Left ventricle myocardium superior (tissue), 1 donor: ENCODE results near the gene NEK7. TPM values are rescaled to one million over a fixed set of nuclear protein-coding genes. Genes with fewer than 3 reads are reported as not detected.

Experiments
- ATAC-seq: fragments of 200-7000 bp; cut with Tn5 transposase; one replicate; pipeline ENCODE4 v1.9.1; 2020; ENCODE audit warnings: mild to moderate bottlenecking, moderate library complexity
- DNase-seq: peaks from one replicate; pipeline ENCODE4 v3.0.0-alpha.2; 2020
- intact Hi-C: fragments of 100-400 bp; cut with micrococcal nuclease; formaldehyde crosslinking; loops from one replicate; pipeline ENCODE4 v1.11.0; 2022
- total RNA-seq: library from RNA; stranded (reverse); fragmentation: NEBNext Ultra II Directional; extraction: Animal tissue kit (Norgen Biotek cat#: 25700); gene quantifications from one replicate; pipeline ENCODE4 v1.2.1, GENCODE V29; 2021
- donor health status: DM: no; HTN: yes; CAD: no; lungs with severe emphysema.

NEK7 gene
- total RNA-seq, 1 donor from 2014 or later = 215 TPM

DNA sequence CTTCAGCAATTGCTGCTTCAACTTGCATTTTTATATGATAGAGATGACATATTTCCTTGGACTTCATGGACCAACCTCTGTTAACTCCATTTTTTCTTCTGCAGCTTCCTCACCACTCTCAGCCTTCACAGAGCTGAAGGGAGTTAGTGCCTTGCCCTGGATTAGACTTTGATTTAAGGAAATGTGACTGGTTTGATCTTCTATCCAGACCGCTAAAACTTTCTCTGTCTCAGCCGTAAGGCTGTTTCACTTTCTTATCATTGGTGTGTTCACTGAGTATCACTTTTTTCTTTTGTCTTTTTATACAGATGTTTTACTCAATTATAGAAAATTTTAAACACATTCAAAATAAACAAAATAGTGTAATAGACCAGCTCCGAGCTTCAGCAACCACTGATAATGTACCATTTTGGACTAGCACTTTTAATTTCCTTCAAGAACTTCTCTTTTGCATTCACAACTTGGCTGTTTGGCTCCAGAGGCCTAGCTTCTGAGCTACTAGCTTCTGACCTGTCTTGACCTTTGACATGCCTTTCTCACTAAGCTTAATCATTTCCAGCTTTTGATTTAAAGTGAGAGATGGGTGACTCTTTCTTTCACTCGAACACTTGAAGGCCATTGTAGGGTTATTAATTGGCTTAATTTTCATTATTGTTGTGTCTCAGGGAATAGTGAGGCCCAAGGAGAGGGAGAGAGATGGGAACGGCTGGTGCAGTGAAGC lies 9.3 kb downstream of the NEK7 start:
- no peak for ATAC-seq
- intact Hi-C loops = loop anchor here (10.0 kb wide), 1 partner anchor 99 kb away; no protein-coding TSS in a partner anchor
- DNase-seq = no peak

DNA sequence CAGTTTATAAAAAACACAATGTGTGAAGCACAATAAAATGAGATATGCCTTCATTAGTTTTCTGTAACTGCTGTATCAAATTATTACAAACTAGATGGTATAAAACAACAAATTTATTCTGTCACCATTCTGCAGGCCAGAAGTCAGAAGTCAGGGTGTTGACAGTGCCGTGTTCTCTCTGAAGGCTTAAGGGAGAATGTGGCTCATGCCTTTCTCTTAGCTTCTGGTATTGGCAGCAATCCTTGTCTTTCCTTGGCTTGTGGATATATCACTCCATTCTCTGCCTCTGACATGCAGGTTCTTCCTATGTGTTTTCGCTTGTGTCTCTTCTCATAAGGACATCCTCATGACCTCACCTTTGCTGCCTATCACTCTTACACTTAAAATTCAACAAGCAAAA lies 10.1 kb downstream of the NEK7 start:
- ATAC-seq (peak; percentile 78), DNase-seq (no peak)
- intact Hi-C loops = loop anchor here (10.0 kb wide), 1 partner anchor 98 kb away; no protein-coding TSS in a partner anchor

DNA sequence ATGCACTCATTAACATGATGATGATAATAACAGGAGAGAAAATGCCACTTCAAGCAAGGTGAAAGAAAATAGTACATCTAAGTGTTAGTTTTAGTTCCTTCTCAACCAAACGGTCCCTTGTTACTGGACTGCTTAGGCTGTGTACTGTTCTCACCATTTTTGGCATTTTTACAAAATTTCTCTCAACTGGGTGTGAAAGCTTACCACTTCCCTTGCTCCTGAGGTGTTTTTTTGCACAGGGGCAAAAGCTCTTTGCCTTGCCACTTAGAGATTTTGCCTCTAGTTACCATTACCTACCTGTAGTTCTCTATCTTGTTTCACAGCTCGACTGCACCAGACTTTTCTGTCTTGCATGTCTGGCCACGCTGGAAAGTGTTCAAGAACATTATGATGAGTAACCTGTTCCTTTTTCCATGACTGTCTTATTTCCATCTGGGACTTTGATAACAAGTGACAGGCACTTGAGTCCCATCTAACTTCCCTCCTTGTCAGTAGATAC lies 10.7 kb downstream of the NEK7 start:
- DNase-seq (no peak), ATAC-seq (peak; percentile 84)
- intact Hi-C loops = loop anchor here (10.0 kb wide), 1 partner anchor 97 kb away; no protein-coding TSS in a partner anchor

DNA sequence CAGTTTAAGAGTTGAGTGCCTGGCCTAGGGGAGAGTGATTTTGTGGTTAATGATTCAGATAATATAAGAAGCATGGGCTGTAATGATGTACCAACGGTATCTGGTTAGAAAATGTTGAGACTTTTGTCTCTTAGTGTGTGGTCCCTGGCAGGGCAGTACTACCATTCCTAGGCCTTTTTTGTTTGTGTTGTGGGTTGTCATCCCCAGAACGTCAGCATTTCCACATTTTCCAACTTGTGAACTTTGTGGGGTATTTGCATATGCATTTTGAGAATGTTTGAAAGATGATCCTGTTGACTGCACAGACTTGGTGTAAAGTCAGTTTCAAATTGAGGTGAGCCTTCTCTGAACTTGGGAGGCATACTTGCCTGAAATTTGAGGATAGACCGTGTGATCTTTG lies 11.4 kb downstream of the NEK7 start:
- DNase-seq (no peak), ATAC-seq (peak; percentile 20)
- intact Hi-C loops = loop anchor here (10.0 kb wide), 1 partner anchor 97 kb away; no protein-coding TSS in a partner anchor

DNA sequence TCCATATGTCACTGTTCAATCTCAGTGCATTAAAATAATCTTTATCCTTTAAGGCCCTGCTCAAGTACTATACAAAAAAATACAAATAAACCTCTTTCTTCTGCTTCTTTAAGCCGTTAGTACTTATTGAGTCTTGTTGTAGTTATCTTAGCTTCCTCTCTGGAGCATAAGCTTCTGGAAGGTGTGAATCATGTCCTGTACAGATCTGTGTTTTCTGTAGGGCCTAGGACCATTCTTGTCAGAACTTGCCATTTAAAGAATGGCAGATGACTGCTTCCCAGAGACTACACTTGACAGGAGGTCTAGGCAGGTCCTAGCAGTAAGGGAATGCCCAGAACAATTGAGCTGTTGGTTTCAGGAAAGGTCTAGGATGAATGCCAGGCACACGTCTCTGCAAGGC lies 12.9 kb downstream of the NEK7 start:
- DNase-seq (no peak), ATAC-seq (peak; percentile 8)
- intact Hi-C loops = loop anchor here (10.0 kb wide), 1 partner anchor 95 kb away; no protein-coding TSS in a partner anchor

DNA sequence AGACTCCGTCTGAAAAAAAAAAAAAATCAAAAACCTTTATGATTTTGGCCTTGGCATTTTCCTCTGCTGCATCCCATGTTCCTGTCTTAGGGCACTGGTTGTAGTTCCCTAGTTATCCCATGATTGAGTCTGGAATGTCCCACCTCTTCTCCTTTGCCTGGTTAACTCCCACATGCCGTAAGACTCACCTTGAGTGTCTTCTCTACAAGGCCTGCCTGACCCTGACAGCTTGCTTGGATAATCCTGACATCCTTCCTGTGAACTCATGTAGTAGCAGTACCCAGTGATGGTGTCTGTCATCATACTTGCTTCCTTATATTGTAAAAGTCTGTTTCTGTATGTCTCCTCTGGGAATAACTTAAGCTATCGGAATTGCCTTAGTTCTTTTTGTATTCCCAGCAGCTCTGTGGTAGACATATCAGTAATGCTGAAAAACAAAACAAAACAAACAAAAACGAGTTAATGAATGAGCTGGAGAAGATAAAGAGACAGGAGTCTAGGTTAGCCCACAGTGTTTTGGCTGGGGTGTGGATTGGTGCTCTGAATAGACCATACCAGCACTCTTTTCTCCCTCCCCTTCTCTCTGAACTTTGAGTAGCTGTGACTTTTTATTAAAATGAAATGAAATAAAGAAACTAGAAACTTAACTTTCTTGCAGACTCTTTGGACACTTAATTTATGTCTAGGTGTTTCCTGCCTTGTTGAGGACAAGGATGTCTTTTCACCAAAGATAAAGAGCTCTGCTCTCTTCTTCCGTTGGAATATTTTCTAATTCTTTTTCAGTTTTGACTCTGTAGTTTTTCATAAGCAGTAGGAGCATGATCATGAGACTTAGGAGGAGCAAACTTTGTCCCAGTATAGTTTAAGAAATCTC lies 15.1 kb downstream of the NEK7 start:
- intact Hi-C loops = no loop called here
- DNase-seq = no peak
- no peak for ATAC-seq

DNA sequence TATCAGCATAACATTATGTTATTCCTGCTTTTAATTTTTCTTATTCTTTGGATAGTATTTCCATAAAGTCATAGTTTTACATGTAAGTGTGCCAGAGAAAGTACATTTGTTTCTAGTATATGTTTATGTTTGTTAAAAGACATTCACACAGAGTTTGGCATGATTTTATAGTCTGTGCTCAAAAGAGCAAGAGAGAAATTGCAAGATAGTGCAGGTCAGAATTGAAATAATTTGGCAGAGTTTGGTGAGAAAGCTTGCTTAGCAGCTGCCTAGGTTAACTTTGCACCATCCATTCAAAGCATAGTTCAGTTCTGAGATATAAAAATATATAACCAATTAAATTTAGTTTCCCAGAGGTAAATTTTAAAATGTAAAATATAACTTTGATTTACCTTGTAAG lies 17.0 kb downstream of the NEK7 start:
- DNase-seq (no peak), ATAC-seq (no peak)
- intact Hi-C loops = no loop called here

DNA sequence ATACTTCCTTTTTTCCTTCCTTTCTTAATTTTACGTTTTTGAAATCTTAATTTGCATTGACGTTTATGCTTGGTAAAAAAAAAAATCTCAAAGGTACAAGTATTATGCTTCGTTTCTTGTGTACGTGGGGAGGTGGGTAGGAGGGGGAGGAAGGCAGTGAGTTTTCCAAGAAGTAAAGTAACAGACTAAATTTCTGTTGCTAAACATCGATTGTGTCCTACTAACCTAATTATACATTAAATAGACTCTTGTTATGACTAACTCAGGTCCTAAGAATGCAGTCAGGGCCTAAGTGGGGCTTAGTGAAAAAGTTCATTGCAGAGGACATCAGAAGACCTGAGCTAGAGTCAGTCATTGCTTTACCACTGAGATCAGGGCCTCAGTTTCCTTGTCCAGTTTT lies 17.5 kb downstream of the NEK7 start:
- DNase-seq (no peak), ATAC-seq (no peak)
- intact Hi-C loops = no loop called here

DNA sequence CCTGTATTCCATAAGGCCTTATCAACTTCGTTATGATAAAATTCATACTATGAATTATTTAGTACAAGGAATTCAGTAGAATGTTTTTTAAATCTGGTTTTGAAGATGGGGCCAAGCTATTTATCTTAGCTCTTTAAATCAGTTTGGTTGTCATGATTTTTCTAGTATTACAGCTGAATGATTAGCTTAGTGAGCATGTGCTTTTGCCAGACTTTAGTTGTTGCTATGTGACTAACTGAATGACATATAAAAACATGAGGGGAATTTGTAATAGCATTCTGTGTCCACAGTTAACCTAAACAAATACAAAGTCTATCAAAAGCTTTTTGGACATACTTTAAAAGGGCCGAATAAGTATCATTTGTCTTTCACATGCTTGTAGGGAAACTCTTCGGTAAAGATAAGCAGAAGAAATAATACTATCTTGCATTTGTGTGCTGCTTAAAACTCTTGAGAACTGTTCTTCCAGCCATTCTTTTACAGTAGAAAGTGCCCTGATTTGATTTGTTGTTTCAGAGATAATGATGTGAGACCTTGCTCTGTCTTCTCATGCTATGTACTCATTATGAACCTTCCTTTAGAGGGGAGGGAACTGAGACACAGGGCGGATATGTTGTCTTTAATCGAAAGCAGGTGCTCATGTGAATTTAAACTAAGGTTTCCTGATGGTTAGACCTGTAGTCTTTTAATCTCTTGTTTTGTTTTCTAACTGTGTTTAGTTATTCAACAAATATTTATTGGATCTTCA lies 18.8 kb downstream of the NEK7 start:
- DNase-seq (no peak), ATAC-seq (no peak)
- intact Hi-C loops = no loop called here

DNA sequence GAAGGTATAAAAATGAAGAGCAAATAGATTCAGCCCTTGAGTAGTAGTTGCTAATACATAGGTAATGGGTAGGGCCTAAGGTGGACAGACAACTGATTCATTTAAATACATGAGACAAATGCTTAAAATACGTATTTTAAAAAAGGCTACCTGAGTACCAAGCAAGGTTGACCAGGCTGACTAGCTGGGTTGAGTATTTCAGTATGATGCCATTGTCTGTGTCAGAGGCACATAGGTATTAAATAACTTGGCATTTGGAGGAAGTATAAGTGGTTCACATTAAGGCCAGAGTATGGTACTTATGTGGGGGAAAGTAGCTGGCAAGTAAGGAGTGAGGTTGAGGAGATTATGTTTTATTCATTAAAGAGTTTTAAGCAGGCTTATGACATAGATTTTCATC lies 19.4 kb downstream of the NEK7 start:
- DNase-seq = no peak
- intact Hi-C loops = no loop called here
- ATAC-seq = peak; percentile 40

DNA sequence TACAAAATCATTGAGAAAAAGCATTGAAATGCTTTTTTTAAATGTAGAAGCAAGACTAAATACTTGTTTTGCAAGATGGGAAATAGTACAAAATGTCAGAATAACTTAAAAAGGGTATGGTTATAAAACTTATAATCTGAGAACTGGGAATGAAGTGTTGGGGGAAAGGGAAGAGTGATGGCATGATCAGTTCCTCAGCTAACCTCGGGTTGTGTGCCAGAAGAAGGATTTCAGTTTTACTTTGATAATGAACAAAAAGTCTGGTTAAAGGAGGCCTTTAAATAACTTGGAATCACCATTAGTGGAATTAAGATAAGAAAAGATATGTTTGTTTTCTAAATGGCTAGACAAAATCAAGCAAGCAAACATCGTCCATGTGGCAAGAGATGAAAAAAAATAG lies 20.7 kb downstream of the NEK7 start:
- intact Hi-C loops = no loop called here
- ATAC-seq (no peak), DNase-seq (no peak)

DNA sequence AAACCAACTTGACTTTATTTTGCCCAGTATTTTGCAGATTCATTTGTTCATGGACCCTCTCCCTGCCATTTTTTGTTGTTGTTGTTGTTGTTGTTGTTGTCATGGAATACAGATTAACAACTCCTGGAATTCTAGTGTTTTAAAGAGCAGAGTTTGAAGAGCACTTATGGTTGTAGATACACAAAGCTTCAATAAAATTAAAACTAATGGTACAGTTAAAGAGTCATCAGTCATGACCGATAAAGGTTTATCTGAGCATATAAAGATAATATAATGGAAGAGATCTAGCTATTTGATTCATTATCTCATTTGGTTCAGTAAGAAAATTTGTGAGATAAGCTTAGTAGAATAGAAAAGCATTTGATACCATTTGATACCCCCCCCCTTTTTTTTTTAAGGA lies 21.8 kb downstream of the NEK7 start:
- ATAC-seq = no peak
- no peak for DNase-seq
- intact Hi-C loops = no loop called here

DNA sequence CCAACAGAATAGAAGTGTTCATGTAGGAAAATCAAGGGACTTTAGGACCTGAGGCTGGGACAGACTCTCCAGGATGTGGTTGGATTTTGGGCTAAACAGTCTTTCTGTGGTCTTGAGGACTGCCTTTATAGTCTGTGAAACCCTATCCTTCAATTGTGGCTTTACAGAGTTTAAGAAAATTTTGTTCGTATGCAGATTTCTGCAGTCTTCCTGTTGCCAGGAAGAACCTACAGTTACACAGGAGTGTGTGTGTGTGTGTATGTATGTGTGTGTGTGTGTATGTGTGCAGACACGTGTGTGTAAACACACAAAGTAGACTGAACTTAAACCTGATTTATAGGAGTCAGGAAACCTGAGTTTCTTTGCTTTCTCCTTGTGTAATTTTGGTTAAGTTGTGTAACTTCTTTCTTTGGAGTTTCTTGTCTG lies 22.8 kb downstream of the NEK7 start:
- DNase-seq (no peak), ATAC-seq (peak; percentile 10)
- intact Hi-C loops = no loop called here

DNA sequence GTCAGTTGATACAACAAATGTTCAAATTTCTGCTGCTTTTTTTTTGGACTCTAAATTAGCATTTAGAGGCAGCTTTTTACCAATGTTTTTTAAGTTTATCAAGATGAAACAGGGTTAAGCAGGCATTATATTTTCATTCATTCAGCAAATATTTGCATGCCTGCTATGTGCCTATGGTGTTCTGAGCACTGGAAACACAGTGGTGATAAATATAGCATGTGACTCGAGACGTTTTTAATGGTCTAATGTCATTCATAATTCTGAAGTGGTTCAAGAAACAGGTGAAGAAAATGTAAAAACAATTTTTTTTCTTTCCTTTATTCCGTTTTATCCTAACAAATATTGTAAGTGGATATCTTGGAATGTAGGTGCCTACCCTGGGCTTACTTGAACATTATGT lies 26.8 kb downstream of the NEK7 start:
- DNase-seq = no peak
- intact Hi-C loops = no loop called here
- ATAC-seq = peak; percentile 34

DNA sequence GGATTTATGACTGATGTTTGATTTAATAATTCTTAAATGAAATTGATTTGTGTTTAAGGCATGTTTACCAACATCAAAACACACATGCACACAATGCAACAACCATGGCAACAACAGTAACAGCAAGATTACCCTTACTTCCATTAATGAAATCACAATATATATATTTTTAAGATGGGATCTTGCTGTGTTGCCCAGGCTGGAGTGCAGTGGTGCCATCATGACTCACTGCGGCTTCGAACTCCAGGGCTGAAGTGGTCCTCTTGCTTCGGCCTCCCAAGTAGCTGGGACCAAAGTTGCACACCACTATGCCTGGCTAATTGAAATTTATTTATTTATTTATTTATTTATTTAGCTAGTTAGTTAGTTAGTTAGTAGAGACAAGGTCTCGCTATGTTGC lies 27.7 kb downstream of the NEK7 start:
- no peak for ATAC-seq
- intact Hi-C loops = no loop called here
- DNase-seq = no peak

DNA sequence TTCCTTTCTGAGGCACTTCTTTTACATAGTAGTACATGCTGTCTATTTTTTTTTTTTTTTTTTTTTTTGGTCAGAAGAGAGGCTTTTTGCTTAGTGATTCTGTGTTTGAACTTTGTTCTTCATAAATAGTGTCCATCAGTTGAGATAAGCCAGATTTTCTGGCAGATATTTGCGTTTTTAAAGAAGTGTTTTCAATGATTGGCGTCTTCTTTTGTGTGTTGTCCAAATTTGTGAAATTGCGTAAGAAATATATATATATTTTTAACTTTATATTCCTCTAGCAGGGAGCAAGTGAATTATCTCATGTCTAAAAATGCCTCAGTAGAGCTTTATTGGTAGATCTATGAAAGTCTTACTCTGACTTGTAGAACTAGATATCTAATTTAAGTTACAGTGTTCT lies 28.3 kb downstream of the NEK7 start:
- no peak for DNase-seq
- ATAC-seq = no peak
- intact Hi-C loops = no loop called here

DNA sequence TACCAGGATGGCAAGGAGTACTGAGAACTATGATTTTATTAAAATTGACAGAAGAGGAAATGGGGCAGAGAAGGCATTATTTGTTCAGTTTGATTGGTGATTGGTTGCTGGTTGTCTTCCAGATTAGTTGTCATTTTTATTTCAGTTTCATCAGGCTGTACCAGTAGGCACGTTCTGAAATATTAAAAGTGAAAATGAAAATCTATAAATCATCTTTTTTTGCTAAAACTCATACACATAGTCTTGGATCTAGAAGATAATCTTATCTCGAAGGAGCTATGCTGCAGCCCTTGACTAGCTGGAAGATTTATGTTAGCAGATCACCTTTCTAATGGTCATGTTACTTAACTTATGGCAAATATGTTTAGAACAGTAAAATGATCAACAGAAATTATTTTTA lies 29.0 kb downstream of the NEK7 start:
- DNase-seq = no peak
- intact Hi-C loops = no loop called here
- no peak for ATAC-seq

DNA sequence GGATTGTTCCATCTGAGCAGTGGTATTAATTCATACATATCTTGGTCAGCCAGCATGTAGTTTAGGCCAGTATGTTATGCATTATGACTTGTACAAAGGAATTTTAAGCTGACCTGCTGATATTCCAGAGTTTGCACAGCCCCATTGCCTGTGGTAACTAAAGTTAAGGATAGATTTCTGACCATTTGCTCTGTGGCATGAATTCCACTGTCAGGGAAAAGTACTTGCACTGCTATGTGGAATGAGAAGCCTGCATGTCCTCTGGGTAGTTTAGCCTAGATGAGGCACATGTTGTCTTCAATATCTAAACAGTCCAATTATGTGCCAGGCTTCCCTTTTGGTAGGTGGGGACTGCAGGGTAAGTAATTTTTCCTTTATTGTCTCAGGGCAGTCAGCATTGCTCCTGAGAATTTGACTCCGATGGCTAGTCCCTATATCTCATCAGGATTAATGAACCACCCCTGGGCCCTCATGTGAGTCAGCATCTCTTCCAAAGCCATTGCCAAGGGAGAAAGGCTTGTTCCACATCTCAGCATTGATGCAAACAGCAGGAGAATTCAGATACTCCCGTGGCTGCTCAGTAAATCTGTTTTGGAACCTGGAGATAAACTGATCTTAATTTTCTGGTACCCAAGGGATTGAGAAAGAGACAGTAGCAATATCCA lies 30.2 kb downstream of the NEK7 start:
- peak; percentile 11 for ATAC-seq
- no peak for DNase-seq
- intact Hi-C loops = no loop called here

DNA sequence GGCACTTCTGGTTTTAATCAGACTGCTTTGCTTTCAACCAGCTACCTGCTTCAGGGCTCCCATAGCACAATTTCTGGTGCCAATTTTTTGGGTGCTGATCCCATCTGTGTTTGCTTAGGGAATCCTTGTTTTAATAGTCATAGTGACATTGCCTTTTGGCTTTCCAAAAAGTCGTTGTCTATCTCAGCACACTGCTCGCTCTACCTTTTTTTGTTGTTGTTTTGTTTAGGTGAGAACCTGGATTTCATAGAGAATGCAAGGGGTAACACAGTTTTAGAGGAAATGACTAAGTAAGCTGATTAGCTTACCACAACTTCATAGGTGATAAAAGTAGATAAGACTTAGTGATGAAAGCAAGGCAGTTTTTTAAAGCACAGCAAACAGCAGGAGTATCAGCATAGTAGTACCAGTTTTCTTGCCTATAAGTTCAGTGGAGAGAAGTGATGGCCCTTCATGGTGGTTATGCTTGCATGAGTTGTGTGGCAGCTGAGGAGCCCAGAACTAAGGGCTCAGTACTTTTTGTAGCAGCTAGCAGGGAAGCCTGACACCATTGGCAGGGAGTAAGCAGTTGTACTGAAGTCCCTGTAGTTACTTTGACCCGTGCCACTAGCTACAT lies 31.3 kb downstream of the NEK7 start:
- intact Hi-C loops = no loop called here
- peak; percentile 44 for ATAC-seq
- no peak for DNase-seq
